WTC11 (cell line): ENCODE data around the gene USF1. TPM values are rescaled to one million over a fixed set of nuclear protein-coding genes. Genes with fewer than 3 reads are reported as not detected.

Experiments used
- ATAC-seq: fragments of 200-7000 bp; cut with Tn5 transposase; 2 replicates; pipeline ENCODE4 v1.10.0; 2021; ENCODE audit warnings: mild to moderate bottlenecking, moderate library complexity
- CTCF ChIA-PET: fragments of 300-600 bp; sonication (Branson Sonifier 250); formaldehyde crosslinking; loops from one replicate; lab custom pipeline; 2021; ENCODE audit warnings: antibody characterized with exemption; lab: Charles Lee
- POLR2A ChIA-PET: fragments of 350-600 bp; sonication (Branson Sonifier 250); formaldehyde crosslinking; loops from one replicate; lab custom pipeline; 2021; ENCODE audit warnings: antibody characterized with exemption; lab: Charles Lee
- DNase-seq: peaks from one replicate; pipeline ENCODE4 v3.0.0; 2021; ENCODE audit warnings: low spot score
- H3K27ac Mint-ChIP-seq: 2 replicates; pipeline ENCODE4 v1.8.0; 2021; ENCODE audit warnings: mixed read lengths
- H3K27me3 Mint-ChIP-seq: 2 replicates; pipeline ENCODE4 v1.8.0; 2021; ENCODE audit warnings: low read depth, mild to moderate bottlenecking, moderate library complexity, mixed read lengths
- H3K36me3 Mint-ChIP-seq: 2 replicates; pipeline ENCODE4 v1.8.0; 2021; ENCODE audit warnings: mixed read lengths
- H3K4me1 Mint-ChIP-seq: 2 replicates; pipeline ENCODE4 v1.8.0; 2022; ENCODE audit warnings: mixed read lengths
- H3K4me3 Mint-ChIP-seq: 2 replicates; pipeline ENCODE4 v1.8.0; 2021; ENCODE audit warnings: mild to moderate bottlenecking, moderate library complexity, mixed read lengths
- H3K9me3 Mint-ChIP-seq: 2 replicates; pipeline ENCODE4 v1.8.0; 2021; ENCODE audit warnings: mixed read lengths
- CDX4 ChIP-seq: fragments of 250-450 bp; sonication (Bioruptor Pico); IDR thresholded peaks from 2 replicates; pipeline ENCODE4 v1.9.0; 2021; ENCODE audit warnings: moderate library complexity, mild to moderate bottlenecking, inconsistent platforms, borderline replicate concordance
- CREM ChIP-seq: sonication (generic); formaldehyde crosslinking; IDR thresholded peaks from 2 replicates; pipeline ENCODE4 v1.8.1; 2022; ENCODE audit warnings: mild to moderate bottlenecking, missing genetic modification reagents, moderate library complexity
- ESRRA ChIP-seq: sonication (generic); formaldehyde crosslinking; IDR thresholded peaks from 2 replicates; pipeline ENCODE4 v1.8.1; 2022; ENCODE audit warnings: mild to moderate bottlenecking, missing genetic modification reagents, borderline replicate concordance
- IRF1 ChIP-seq: sonication (generic); formaldehyde crosslinking; IDR thresholded peaks from 2 replicates; pipeline ENCODE4 v1.8.0; 2023; ENCODE audit warnings: missing genetic modification reagents
- MLX ChIP-seq: sonication (generic); formaldehyde crosslinking; IDR thresholded peaks from 2 replicates; pipeline ENCODE4 v1.8.1; 2023; ENCODE audit warnings: mild to moderate bottlenecking, missing genetic modification reagents, moderate library complexity
- NFE2L1 ChIP-seq: sonication (generic); formaldehyde crosslinking; IDR thresholded peaks from 2 replicates; pipeline ENCODE4 v1.8.1; 2023; ENCODE audit warnings: missing genetic modification reagents
- OVOL2 ChIP-seq: fragments of 250-450 bp; sonication (Bioruptor Pico); IDR thresholded peaks from 2 replicates; pipeline ENCODE4 v1.9.0; 2021; ENCODE audit warnings: mild to moderate bottlenecking, borderline replicate concordance
- SMAD4 ChIP-seq: sonication (generic); formaldehyde crosslinking; IDR thresholded peaks from 2 replicates; pipeline ENCODE4 v1.8.0; 2022; ENCODE audit warnings: mild to moderate bottlenecking, missing genetic modification reagents
- SP1 ChIP-seq: sonication (generic); formaldehyde crosslinking; conservative IDR thresholded peaks from 2 replicates; pipeline ENCODE4 v1.8.1; 2022; ENCODE audit warnings: missing genetic modification reagents
- ZNF671 ChIP-seq: fragments of 250-450 bp; sonication (Bioruptor Pico); IDR thresholded peaks from 2 replicates; pipeline ENCODE4 v1.8.0; 2021; ENCODE audit warnings: mild to moderate bottlenecking
- total RNA-seq: library from RNA; stranded (reverse); gene quantifications from 3 replicates; pipeline ENCODE4 v1.2.3, GENCODE V29; 2021
- TF ChIP-seq, protein P1 (sequence below): sonication (generic); formaldehyde crosslinking; IDR thresholded peaks from 2 replicates; pipeline ENCODE4 v1.8.1; 2023; ENCODE audit warnings: mild to moderate bottlenecking, missing genetic modification reagents
- TF ChIP-seq, protein P2 (sequence below): fragments of 250-450 bp; sonication (Bioruptor Pico); IDR thresholded peaks from 2 replicates; pipeline ENCODE4 v1.9.0; 2021; ENCODE audit warnings: mild to moderate bottlenecking, borderline replicate concordance
- TF ChIP-seq, protein P3 (sequence below): sonication (generic); formaldehyde crosslinking; IDR thresholded peaks from 2 replicates; pipeline ENCODE4 v1.8.1; 2022; ENCODE audit warnings: low read depth, missing genetic modification reagents, borderline replicate concordance
- TF ChIP-seq, protein P4 (sequence below): fragments of 250-450 bp; sonication (Bioruptor Pico); IDR thresholded peaks from 2 replicates; pipeline ENCODE4 v1.9.0; 2021; ENCODE audit warnings: mild to moderate bottlenecking
- TF ChIP-seq, protein P5 (sequence below): sonication (generic); formaldehyde crosslinking; IDR thresholded peaks from 2 replicates; pipeline ENCODE4 v1.8.1; 2022; ENCODE audit warnings: missing genetic modification reagents, borderline replicate concordance
- TF ChIP-seq, protein P6 (sequence below): sonication (generic); formaldehyde crosslinking; IDR thresholded peaks from 2 replicates; pipeline ENCODE4 v1.8.0; 2023; ENCODE audit warnings: missing genetic modification reagents, mild to moderate bottlenecking, borderline replicate concordance

Gene USF1
- total RNA-seq, 1 experiment from 2014 or later = 65.6 TPM

GRCh38 chr1:161091796-161092507, 46.2 kb upstream of the USF1 start:
- DNase-seq (no peak), ATAC-seq (no peak)
- ChIA-PET POLR2A (no interaction called here), CTCF (no interaction called here)
- Mint-ChIP-seq H3K9me3 (no peaks in the 10 kb centered on the region), H3K27ac (no peak overlapping the region), H3K4me3 (no peak overlapping the region), H3K4me1 (peaks cover 4% of the 10 kb centered on the region), H3K27me3 (peaks cover 6% of the 10 kb centered on the region; the same call in 1 of the 2 replicates), H3K36me3 (no peaks in the 10 kb centered on the region)
- TF ChIP-seq, protein P1, sequence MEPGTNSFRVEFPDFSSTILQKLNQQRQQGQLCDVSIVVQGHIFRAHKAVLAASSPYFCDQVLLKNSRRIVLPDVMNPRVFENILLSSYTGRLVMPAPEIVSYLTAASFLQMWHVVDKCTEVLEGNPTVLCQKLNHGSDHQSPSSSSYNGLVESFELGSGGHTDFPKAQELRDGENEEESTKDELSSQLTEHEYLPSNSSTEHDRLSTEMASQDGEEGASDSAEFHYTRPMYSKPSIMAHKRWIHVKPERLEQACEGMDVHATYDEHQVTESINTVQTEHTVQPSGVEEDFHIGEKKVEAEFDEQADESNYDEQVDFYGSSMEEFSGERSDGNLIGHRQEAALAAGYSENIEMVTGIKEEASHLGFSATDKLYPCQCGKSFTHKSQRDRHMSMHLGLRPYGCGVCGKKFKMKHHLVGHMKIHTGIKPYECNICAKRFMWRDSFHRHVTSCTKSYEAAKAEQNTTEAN (CRISPR knock-in tag) = no peak
- TF ChIP-seq NFE2L1 (CRISPR knock-in tag) = no peak
- TF ChIP-seq, protein P2, sequence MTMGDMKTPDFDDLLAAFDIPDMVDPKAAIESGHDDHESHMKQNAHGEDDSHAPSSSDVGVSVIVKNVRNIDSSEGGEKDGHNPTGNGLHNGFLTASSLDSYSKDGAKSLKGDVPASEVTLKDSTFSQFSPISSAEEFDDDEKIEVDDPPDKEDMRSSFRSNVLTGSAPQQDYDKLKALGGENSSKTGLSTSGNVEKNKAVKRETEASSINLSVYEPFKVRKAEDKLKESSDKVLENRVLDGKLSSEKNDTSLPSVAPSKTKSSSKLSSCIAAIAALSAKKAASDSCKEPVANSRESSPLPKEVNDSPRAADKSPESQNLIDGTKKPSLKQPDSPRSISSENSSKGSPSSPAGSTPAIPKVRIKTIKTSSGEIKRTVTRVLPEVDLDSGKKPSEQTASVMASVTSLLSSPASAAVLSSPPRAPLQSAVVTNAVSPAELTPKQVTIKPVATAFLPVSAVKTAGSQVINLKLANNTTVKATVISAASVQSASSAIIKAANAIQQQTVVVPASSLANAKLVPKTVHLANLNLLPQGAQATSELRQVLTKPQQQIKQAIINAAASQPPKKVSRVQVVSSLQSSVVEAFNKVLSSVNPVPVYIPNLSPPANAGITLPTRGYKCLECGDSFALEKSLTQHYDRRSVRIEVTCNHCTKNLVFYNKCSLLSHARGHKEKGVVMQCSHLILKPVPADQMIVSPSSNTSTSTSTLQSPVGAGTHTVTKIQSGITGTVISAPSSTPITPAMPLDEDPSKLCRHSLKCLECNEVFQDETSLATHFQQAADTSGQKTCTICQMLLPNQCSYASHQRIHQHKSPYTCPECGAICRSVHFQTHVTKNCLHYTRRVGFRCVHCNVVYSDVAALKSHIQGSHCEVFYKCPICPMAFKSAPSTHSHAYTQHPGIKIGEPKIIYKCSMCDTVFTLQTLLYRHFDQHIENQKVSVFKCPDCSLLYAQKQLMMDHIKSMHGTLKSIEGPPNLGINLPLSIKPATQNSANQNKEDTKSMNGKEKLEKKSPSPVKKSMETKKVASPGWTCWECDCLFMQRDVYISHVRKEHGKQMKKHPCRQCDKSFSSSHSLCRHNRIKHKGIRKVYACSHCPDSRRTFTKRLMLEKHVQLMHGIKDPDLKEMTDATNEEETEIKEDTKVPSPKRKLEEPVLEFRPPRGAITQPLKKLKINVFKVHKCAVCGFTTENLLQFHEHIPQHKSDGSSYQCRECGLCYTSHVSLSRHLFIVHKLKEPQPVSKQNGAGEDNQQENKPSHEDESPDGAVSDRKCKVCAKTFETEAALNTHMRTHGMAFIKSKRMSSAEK = no peak
- TF ChIP-seq, protein P3, sequence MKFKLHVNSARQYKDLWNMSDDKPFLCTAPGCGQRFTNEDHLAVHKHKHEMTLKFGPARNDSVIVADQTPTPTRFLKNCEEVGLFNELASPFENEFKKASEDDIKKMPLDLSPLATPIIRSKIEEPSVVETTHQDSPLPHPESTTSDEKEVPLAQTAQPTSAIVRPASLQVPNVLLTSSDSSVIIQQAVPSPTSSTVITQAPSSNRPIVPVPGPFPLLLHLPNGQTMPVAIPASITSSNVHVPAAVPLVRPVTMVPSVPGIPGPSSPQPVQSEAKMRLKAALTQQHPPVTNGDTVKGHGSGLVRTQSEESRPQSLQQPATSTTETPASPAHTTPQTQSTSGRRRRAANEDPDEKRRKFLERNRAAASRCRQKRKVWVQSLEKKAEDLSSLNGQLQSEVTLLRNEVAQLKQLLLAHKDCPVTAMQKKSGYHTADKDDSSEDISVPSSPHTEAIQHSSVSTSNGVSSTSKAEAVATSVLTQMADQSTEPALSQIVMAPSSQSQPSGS (CRISPR knock-in tag) = no peak
- no peak for TF ChIP-seq IRF1 (CRISPR knock-in tag)
- no peak for TF ChIP-seq CDX4
- no peak for TF ChIP-seq SP1 (CRISPR knock-in tag)
- no peak for TF ChIP-seq MLX (CRISPR knock-in tag)
- no peak for TF ChIP-seq SMAD4 (CRISPR knock-in tag)
- TF ChIP-seq OVOL2 (CRISPR knock-in tag) = no peak
- no peak for TF ChIP-seq ESRRA (CRISPR knock-in tag)
- TF ChIP-seq, protein P4, sequence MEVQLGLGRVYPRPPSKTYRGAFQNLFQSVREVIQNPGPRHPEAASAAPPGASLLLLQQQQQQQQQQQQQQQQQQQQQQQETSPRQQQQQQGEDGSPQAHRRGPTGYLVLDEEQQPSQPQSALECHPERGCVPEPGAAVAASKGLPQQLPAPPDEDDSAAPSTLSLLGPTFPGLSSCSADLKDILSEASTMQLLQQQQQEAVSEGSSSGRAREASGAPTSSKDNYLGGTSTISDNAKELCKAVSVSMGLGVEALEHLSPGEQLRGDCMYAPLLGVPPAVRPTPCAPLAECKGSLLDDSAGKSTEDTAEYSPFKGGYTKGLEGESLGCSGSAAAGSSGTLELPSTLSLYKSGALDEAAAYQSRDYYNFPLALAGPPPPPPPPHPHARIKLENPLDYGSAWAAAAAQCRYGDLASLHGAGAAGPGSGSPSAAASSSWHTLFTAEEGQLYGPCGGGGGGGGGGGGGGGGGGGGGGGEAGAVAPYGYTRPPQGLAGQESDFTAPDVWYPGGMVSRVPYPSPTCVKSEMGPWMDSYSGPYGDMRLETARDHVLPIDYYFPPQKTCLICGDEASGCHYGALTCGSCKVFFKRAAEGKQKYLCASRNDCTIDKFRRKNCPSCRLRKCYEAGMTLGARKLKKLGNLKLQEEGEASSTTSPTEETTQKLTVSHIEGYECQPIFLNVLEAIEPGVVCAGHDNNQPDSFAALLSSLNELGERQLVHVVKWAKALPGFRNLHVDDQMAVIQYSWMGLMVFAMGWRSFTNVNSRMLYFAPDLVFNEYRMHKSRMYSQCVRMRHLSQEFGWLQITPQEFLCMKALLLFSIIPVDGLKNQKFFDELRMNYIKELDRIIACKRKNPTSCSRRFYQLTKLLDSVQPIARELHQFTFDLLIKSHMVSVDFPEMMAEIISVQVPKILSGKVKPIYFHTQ (CRISPR knock-in tag) = no peak
- no peak for TF ChIP-seq ZNF671 (CRISPR knock-in tag)
- TF ChIP-seq CREM (CRISPR knock-in tag) = no peak
- TF ChIP-seq, protein P5, sequence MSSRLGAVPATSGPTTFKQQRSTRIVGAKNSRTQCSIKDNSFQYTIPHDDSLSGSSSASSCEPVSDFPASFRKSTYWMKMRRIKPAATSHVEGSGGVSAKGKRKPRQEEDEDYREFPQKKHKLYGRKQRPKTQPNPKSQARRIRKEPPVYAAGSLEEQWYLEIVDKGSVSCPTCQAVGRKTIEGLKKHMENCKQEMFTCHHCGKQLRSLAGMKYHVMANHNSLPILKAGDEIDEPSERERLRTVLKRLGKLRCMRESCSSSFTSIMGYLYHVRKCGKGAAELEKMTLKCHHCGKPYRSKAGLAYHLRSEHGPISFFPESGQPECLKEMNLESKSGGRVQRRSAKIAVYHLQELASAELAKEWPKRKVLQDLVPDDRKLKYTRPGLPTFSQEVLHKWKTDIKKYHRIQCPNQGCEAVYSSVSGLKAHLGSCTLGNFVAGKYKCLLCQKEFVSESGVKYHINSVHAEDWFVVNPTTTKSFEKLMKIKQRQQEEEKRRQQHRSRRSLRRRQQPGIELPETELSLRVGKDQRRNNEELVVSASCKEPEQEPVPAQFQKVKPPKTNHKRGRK (CRISPR knock-in tag) = no peak
- TF ChIP-seq, protein P6, sequence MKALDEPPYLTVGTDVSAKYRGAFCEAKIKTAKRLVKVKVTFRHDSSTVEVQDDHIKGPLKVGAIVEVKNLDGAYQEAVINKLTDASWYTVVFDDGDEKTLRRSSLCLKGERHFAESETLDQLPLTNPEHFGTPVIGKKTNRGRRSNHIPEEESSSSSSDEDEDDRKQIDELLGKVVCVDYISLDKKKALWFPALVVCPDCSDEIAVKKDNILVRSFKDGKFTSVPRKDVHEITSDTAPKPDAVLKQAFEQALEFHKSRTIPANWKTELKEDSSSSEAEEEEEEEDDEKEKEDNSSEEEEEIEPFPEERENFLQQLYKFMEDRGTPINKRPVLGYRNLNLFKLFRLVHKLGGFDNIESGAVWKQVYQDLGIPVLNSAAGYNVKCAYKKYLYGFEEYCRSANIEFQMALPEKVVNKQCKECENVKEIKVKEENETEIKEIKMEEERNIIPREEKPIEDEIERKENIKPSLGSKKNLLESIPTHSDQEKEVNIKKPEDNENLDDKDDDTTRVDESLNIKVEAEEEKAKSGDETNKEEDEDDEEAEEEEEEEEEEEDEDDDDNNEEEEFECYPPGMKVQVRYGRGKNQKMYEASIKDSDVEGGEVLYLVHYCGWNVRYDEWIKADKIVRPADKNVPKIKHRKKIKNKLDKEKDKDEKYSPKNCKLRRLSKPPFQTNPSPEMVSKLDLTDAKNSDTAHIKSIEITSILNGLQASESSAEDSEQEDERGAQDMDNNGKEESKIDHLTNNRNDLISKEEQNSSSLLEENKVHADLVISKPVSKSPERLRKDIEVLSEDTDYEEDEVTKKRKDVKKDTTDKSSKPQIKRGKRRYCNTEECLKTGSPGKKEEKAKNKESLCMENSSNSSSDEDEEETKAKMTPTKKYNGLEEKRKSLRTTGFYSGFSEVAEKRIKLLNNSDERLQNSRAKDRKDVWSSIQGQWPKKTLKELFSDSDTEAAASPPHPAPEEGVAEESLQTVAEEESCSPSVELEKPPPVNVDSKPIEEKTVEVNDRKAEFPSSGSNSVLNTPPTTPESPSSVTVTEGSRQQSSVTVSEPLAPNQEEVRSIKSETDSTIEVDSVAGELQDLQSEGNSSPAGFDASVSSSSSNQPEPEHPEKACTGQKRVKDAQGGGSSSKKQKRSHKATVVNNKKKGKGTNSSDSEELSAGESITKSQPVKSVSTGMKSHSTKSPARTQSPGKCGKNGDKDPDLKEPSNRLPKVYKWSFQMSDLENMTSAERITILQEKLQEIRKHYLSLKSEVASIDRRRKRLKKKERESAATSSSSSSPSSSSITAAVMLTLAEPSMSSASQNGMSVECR (CRISPR knock-in tag) = no peak
